B cell (primary cell): ENCODE results near the gene GBP4. TPM values are rescaled to one million over a fixed set of nuclear protein-coding genes. Genes with fewer than 3 reads are reported as not detected.

Experiments
- ATAC-seq: fragments of 200-7000 bp; cut with Tn5 transposase; one replicate; pipeline ENCODE4 v1.10.0; 2021; ENCODE audit warnings: low read depth, mild to moderate bottlenecking, moderate number of reproducible peaks, moderate library complexity
- CTCF ChIA-PET: fragments of 350-600 bp; sonication (Branson Sonifier 250); formaldehyde crosslinking; loops from one replicate; lab custom pipeline; 2021; ENCODE audit warnings: antibody characterized with exemption, inconsistent platforms; lab: Charles Lee
- POLR2A ChIA-PET: fragments of 350-600 bp; sonication (Branson Sonifier 250); formaldehyde crosslinking; loops from one replicate; lab custom pipeline; 2021; ENCODE audit warnings: antibody characterized with exemption; lab: Charles Lee
- DNase-seq: peaks from one replicate; pipeline ENCODE4 v3.0.0; 2013
- H2AFZ ChIP-seq: 2 replicates; pipeline ENCODE4 v1.6.1; 2012; ENCODE audit warnings: mild to moderate bottlenecking, low read depth, low read length; ENCODE audit not compliant: insufficient read depth, poor library complexity, severe bottlenecking
- H3K27ac ChIP-seq, 2 donors: 1 replicate in 1 of 2; 2 replicates in 1 of 2; pipeline ENCODE4 v1.5.1; 2012 to 2013; ENCODE audit warnings: low read length in 2 of 2, mild to moderate bottlenecking in 2 of 2, moderate library complexity in 1 of 2
- H3K27me3 ChIP-seq, 4 experiments: fragments of 200-600 bp in 1 of 4; sonication (generic) in 1 of 4; replicated peaks in 1 of 4; 1 replicate in 2 of 4; 2 replicates in 2 of 4; pipeline versions ENCODE4 v1.6.1 to v1.7.0; 2013 to 2016; ENCODE audit warnings: low read length in 3 of 4, mild to moderate bottlenecking in 2 of 4, mixed read lengths in 1 of 4, moderate library complexity in 1 of 4; ENCODE audit not compliant: insufficient read depth in 4 of 4, control insufficient read depth in 3 of 4; ENCODE audit errors: control extremely low read depth in 1 of 4
- H3K36me3 ChIP-seq, 2 experiments: replicated peaks in 1 of 2; 1 replicate in 1 of 2; 2 replicates in 1 of 2; pipeline versions ENCODE4 v1.6.1 to v1.7.1; 2013; ENCODE audit warnings: low read length in 1 of 2; ENCODE audit not compliant: insufficient read depth in 2 of 2, control insufficient read depth in 1 of 2; ENCODE audit errors: control extremely low read depth in 1 of 2, extremely low read depth in 1 of 2
- H3K4me1 ChIP-seq, 2 donors: fragments of 200-600 bp in 1 of 2; sonication (generic) in 1 of 2; 1 replicate in 1 of 2; 2 replicates in 1 of 2; pipeline versions ENCODE4 v1.5.1 to v1.6.1; 2013 to 2017; ENCODE audit warnings: low read length in 2 of 2; ENCODE audit not compliant: control insufficient read depth in 2 of 2, insufficient read depth in 2 of 2
- H3K4me2 ChIP-seq: replicated peaks from 2 replicates; pipeline ENCODE3; 2012; ENCODE audit warnings: mild to moderate bottlenecking, low read depth, low read length; ENCODE audit not compliant: poor library complexity, severe bottlenecking
- H3K4me3 ChIP-seq, 5 experiments: fragments of 200-600 bp in 1 of 5; sonication (generic) in 1 of 5; 1 replicate in 3 of 5; 2 replicates in 2 of 5; pipeline versions ENCODE4 v1.5.1 to v1.7.0; 2011 to 2016; ENCODE audit warnings: low read length in 4 of 5, mild to moderate bottlenecking in 4 of 5, low read depth in 2 of 5, control low read depth in 1 of 5, moderate library complexity in 1 of 5; ENCODE audit not compliant: insufficient read depth in 1 of 5; ENCODE audit errors: control extremely low read depth in 1 of 5, extremely low read depth in 1 of 5
- H3K79me2 ChIP-seq: fragments of 200-600 bp; sonication (generic); one replicate; pipeline ENCODE4 v1.6.0; 2016; ENCODE audit warnings: low read length; ENCODE audit not compliant: control insufficient read depth, insufficient read depth
- H3K9ac ChIP-seq: fragments of 200-600 bp; sonication (generic); 2 replicates; pipeline ENCODE4 v1.6.1; 2017; ENCODE audit warnings: mild to moderate bottlenecking, low read length, moderate library complexity
- H3K9me3 ChIP-seq, 3 donors: one replicate each; pipeline versions ENCODE4 v1.6.1 to v1.7.1; 2013; ENCODE audit warnings: low read length in 2 of 3; ENCODE audit not compliant: control insufficient read depth in 2 of 3, insufficient read depth in 1 of 3; ENCODE audit errors: control extremely low read depth in 1 of 3
- H4K20me1 ChIP-seq: 2 replicates; pipeline ENCODE4 v1.6.0; 2012; ENCODE audit warnings: mild to moderate bottlenecking, low read length; ENCODE audit not compliant: insufficient read depth, control insufficient read depth, poor library complexity, severe bottlenecking
- H3K27ac Mint-ChIP-seq: one replicate; pipeline ENCODE4 v1.8.0; 2021; ENCODE audit warnings: mixed read lengths
- H3K27me3 Mint-ChIP-seq: one replicate; pipeline ENCODE4 v1.8.0; 2021; ENCODE audit warnings: mixed read lengths
- H3K4me1 Mint-ChIP-seq: one replicate; pipeline ENCODE4 v1.8.0; 2021; ENCODE audit warnings: mixed read lengths
- H3K4me3 Mint-ChIP-seq: one replicate; pipeline ENCODE4 v1.8.0; 2021; ENCODE audit warnings: mixed read lengths
- H3K9me3 Mint-ChIP-seq: one replicate; pipeline ENCODE4 v1.8.0; 2022; ENCODE audit warnings: mixed read lengths; ENCODE audit not compliant: insufficient read depth
- EZH2 ChIP-seq: IDR thresholded peaks from 2 replicates; pipeline ENCODE4 v1.6.1; 2012; ENCODE audit warnings: borderline replicate concordance, low read depth, mild to moderate bottlenecking, moderate library complexity, low read length; ENCODE audit not compliant: insufficient read depth, poor library complexity, severe bottlenecking
- WGBS: methylation state at CpG from one replicate; pipeline ENCODE4 v1.1.5; 2013; ENCODE audit warnings: missing lambda C conversion rate; ENCODE audit not compliant: insufficient coverage; 5-methylcytosine and 5-hydroxymethylcytosine counted together
- intact Hi-C: fragments of 100-400 bp; cut with micrococcal nuclease; formaldehyde crosslinking; loops from one replicate; pipeline ENCODE4 v1.10.0; 2022
- polyA minus RNA-seq: library from RNA; depleted of rRNA, polyadenylated mRNA; stranded (reverse); fragments of >200 nt; gene quantifications from 2 replicates; pipeline ENCODE4 v1.2.3, GENCODE V29; 2012
- polyA plus RNA-seq: library from polyadenylated mRNA; depleted of rRNA; stranded (reverse); fragments of >200 nt; gene quantifications from 2 replicates; pipeline ENCODE4 v1.2.3, GENCODE V29; 2012
- total RNA-seq, 2 donors: library from RNA; stranded (reverse); fragments of 120-200 nt in 1 of 2; gene quantifications; 1 replicate in 1 of 2; 2 replicates in 1 of 2; pipeline versions ENCODE4 v1.2.3 to v1.2.4, GENCODE V29; 2013 to 2022
- TF ChIP-seq, protein P1 (sequence below): fragments of 200-600 bp; IDR thresholded peaks from one replicate; pipeline ENCODE4 v1.8.0; 2022; ENCODE audit warnings: antibody characterized with exemption, mild to moderate bottlenecking

The GBP4 gene, protein sequence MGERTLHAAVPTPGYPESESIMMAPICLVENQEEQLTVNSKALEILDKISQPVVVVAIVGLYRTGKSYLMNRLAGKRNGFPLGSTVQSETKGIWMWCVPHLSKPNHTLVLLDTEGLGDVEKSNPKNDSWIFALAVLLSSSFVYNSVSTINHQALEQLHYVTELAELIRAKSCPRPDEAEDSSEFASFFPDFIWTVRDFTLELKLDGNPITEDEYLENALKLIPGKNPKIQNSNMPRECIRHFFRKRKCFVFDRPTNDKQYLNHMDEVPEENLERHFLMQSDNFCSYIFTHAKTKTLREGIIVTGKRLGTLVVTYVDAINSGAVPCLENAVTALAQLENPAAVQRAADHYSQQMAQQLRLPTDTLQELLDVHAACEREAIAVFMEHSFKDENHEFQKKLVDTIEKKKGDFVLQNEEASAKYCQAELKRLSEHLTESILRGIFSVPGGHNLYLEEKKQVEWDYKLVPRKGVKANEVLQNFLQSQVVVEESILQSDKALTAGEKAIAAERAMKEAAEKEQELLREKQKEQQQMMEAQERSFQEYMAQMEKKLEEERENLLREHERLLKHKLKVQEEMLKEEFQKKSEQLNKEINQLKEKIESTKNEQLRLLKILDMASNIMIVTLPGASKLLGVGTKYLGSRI
- total RNA-seq (35.3 and 43.9 TPM in 2 replicates), polyA plus RNA-seq (10.3 and 12.4 TPM in 2 replicates), polyA minus RNA-seq (10.0 and 12.8 TPM in 2 replicates)
- total RNA-seq (2013): 21.0 TPM

DNA sequence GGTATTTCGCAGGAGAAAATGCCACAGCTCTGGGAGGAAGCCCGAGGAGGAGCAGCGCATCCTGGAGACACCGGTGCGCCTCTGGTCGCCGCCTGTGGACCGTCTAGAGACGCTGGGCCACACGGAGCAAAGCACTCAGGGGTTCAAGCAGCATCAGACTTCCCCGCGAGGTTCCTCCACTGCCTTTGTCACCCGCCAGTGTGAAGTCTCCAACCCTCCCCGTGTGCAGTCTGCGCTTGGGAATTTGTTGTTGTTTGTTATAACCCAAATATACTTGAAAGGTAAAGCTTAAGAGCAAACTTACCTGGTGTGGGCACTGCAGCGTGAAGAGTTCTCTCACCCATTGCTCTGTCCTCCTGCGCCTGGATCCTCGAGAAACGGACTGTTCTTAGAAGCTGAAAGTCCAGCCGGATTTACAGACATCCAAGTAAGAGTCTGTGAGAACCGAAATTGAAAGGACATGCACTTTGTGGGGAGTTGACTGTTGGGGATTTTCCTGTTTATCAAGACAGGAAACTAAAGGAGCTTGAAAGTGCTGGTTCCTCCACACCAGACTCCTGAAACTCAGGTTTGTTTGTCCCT lies at the start of gene GBP4:
GBP4 (minus strand) TSS at position 452 of the 582 bp plus-strand sequence; CDS start at position 344, 108 bp downstream.
- H3K27me3 ChIP-seq: no peaks in the 10 kb centered on the region
- intact Hi-C loops: loop anchor here (2.0 kb wide), 1 partner anchor 74 kb away; the partner anchor contains the start of gene GBP5
- H3K4me2 ChIP-seq: peak within 1 kb of the TSS; percentile 79
- peak within 1 kb of the TSS; percentile 59 to 89 (median 83) for H3K4me3 ChIP-seq
- Mint-ChIP-seq H3K4me3 (peak within 1 kb of the TSS; percentile 94), H3K27me3 (no peaks in the 10 kb centered on the region), H3K27ac (peak within 1 kb of the TSS; percentile 88), H3K4me1 (peaks cover 48% of the 10 kb centered on the region), H3K9me3 (no peaks in the 10 kb centered on the region)
- H2AFZ ChIP-seq: peak within 1 kb of the TSS; percentile 85
- ChIA-PET CTCF (interaction anchor here (1.0 to 1.3 kb wide), 4 partner anchors 72 to 160 kb away, joined by 3 to 7 read pairs (median 4); no protein-coding TSS in a partner anchor), POLR2A (interaction anchor here (1.1 to 1.3 kb wide), 2 partner anchors 72 to 74 kb away, joined by 4 to 5 read pairs; partner anchors contain the start of gene GBP5)
- under 1% methylated on average over 18 of the region's 21 CpGs for WGBS
- peak within 1 kb of the TSS; percentile 74 to 85 for H3K27ac ChIP-seq
- no peaks in the 10 kb centered on the region for H3K9me3 ChIP-seq
- peaks cover 0 to 13% of the 10 kb centered on the region in 2 experiments for H3K36me3 ChIP-seq
- no peaks in the 10 kb centered on the region for H4K20me1 ChIP-seq
- H3K79me2 ChIP-seq: peaks cover 22% of the 10 kb centered on the region
- TF ChIP-seq, protein P1, sequence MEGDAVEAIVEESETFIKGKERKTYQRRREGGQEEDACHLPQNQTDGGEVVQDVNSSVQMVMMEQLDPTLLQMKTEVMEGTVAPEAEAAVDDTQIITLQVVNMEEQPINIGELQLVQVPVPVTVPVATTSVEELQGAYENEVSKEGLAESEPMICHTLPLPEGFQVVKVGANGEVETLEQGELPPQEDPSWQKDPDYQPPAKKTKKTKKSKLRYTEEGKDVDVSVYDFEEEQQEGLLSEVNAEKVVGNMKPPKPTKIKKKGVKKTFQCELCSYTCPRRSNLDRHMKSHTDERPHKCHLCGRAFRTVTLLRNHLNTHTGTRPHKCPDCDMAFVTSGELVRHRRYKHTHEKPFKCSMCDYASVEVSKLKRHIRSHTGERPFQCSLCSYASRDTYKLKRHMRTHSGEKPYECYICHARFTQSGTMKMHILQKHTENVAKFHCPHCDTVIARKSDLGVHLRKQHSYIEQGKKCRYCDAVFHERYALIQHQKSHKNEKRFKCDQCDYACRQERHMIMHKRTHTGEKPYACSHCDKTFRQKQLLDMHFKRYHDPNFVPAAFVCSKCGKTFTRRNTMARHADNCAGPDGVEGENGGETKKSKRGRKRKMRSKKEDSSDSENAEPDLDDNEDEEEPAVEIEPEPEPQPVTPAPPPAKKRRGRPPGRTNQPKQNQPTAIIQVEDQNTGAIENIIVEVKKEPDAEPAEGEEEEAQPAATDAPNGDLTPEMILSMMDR: no peak
- no peak for TF ChIP-seq EZH2
- H3K4me1 ChIP-seq: peaks cover 34 to 37% of the 10 kb centered on the region in 2 donors
- ATAC-seq (peak; percentile 44), DNase-seq (peak; percentile 72)
- H3K9ac ChIP-seq: peak within 1 kb of the TSS; percentile 83
